ENCODE measurements around the gene ARRDC1.

ARRDC1 gene

DNA sequence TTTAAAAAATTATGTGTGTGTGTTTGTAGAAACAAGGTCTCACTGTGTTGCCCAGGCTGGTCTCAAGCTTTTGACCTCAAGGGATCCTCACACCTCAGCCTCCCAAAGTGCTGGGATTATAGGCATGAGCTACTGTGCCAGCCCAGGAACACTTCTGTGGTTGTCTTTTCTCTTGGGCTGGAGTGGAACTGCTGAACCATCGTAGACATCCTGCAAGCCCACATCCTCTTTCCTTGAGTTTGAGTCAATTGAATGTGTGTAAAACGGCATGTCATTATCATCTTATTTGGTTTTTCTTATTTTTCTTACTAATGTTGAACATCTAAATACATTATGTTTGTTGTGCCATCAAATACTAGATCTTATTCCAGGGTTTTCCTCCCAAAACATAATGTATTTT, 53.3 kb downstream of the ARRDC1 start (continued):
- TF ChIP-seq CTCF (tag by site-specific recombination; IDR thresholded peaks at IDR 0.05) (no peak), ZNF391 (tag by site-specific recombination; IDR thresholded peaks at IDR 0.05; ENCODE audit: borderline replicate concordance, low read depth) (no peak), GFI1B (tag by site-specific recombination; IDR thresholded peaks at IDR 0.05) (no peak), ZNF600 (tag by site-specific recombination; IDR thresholded peaks at IDR 0.05) (no peak), ZNF354C (tag by site-specific recombination; IDR thresholded peaks at IDR 0.05; ENCODE audit: borderline replicate concordance, low read depth) (no peak)

DNA sequence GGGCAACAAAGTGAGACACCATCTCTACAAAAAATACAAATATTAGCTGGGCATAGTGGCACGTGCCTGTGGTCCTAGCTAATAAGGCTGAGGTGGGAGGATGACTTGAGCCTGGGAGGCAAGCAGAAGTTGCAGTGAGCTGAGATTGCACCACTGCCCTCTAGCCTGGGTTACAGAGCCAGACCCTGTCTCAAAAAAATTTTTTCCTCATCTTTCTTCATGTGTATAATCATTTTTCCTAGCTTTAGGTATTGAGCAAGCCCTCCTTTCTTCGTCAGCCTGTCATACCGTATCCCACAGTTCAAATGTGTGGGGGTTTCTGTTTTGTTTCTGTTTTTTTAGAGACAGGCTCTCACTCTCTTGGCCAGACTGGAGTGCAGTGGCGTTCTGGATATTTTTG, 54.7 kb downstream of the ARRDC1 start:
- H3K4me3 ChIP-seq (ENCODE audit: low read depth, low read length): no peak overlapping the region
- POLR2A ChIA-PET: no interaction called here

DNA sequence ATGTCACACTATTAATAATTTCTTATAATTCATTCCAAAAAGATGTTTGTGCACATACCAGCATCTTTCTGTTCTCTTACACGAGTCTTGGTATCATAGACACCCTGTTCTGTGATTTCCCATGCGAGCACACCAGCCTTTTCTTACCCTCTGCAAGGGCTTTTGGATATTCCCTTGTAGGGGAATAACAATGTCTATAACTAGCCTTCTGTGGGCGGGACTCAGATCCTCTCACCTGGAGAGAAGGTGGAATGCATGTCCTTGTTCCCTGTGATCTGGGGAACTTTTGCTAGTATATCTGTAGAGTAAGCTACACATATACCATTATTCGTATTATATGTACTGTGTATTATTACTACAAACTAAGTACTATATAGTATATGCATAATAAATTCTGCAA, 58.1 kb downstream of the ARRDC1 start:
- no peaks in the 10 kb centered on the region for H3K9me3 ChIP-seq (ENCODE audit: control insufficient read depth, insufficient read depth, low read depth, low read length)
- ChIA-PET CTCF (interaction anchor here (1.2 kb wide), 1 partner anchor 9 kb away, joined by 7 read pairs; no protein-coding TSS in a partner anchor), POLR2A (no interaction called here)
- no peak overlapping the region for H3K4me3 ChIP-seq (ENCODE audit: low read depth, low read length)
- H3K36me3 ChIP-seq (ENCODE audit: control insufficient read depth in 2 of 2, insufficient read depth in 1 of 2, low read length in 2 of 2): no peaks in the 10 kb centered on the region; a peak in 1 of 3 replicates
- H3K27ac ChIP-seq (ENCODE audit: extremely low read depth, low read depth, low read length): no peak overlapping the region
- TF ChIP-seq WT1 (tag by site-specific recombination; IDR thresholded peaks at IDR 0.05) (no peak), ZNF660 (tag by site-specific recombination; IDR thresholded peaks at IDR 0.05) (no peak), ZNF610 (tag by site-specific recombination; IDR thresholded peaks at IDR 0.05; ENCODE audit: borderline replicate concordance) (no peak), PATZ1 (tag by site-specific recombination; IDR thresholded peaks at IDR 0.05) (no peak), HOXD13 (CRISPR knock-in tag; IDR thresholded peaks at IDR 0.05; ENCODE audit: borderline replicate concordance) (no peak), ZNF311 (tag by site-specific recombination; IDR thresholded peaks at IDR 0.05; ENCODE audit: borderline replicate concordance) (no peak), ZFHX2 (tag by site-specific recombination; conservative IDR thresholded peaks at IDR 0.05) (no peak), ZSCAN4 (tag by site-specific recombination; IDR thresholded peaks at IDR 0.05) (no peak), ZNF23 (tag by site-specific recombination; IDR thresholded peaks at IDR 0.05; ENCODE audit: borderline replicate concordance) (no peak)
- TF ChIP-seq, protein P1, sequence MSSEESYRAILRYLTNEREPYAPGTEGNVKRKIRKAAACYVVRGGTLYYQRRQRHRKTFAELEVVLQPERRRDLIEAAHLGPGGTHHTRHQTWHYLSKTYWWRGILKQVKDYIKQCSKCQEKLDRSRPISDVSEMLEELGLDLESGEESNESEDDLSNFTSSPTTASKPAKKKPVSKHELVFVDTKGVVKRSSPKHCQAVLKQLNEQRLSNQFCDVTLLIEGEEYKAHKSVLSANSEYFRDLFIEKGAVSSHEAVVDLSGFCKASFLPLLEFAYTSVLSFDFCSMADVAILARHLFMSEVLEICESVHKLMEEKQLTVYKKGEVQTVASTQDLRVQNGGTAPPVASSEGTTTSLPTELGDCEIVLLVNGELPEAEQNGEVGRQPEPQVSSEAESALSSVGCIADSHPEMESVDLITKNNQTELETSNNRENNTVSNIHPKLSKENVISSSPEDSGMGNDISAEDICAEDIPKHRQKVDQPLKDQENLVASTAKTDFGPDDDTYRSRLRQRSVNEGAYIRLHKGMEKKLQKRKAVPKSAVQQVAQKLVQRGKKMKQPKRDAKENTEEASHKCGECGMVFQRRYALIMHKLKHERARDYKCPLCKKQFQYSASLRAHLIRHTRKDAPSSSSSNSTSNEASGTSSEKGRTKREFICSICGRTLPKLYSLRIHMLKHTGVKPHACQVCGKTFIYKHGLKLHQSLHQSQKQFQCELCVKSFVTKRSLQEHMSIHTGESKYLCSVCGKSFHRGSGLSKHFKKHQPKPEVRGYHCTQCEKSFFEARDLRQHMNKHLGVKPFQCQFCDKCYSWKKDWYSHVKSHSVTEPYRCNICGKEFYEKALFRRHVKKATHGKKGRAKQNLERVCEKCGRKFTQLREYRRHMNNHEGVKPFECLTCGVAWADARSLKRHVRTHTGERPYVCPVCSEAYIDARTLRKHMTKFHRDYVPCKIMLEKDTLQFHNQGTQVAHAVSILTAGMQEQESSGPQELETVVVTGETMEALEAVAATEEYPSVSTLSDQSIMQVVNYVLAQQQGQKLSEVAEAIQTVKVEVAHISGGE (tag by site-specific recombination; conservative IDR thresholded peaks at IDR 0.05; ENCODE audit: low read depth): no peak
- TF ChIP-seq, protein P2, sequence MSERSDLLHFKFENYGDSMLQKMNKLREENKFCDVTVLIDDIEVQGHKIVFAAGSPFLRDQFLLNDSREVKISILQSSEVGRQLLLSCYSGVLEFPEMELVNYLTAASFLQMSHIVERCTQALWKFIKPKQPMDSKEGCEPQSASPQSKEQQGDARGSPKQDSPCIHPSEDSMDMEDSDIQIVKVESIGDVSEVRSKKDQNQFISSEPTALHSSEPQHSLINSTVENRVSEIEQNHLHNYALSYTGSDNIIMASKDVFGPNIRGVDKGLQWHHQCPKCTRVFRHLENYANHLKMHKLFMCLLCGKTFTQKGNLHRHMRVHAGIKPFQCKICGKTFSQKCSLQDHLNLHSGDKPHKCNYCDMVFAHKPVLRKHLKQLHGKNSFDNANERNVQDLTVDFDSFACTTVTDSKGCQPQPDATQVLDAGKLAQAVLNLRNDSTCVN (tag by site-specific recombination; optimal IDR thresholded peaks at IDR 0.05): no peak
- H3K4me1 ChIP-seq (ENCODE audit: control insufficient read depth, insufficient read depth, low read length): no peaks in the 10 kb centered on the region

More for the DNA sequence above, 54.7 kb downstream of the ARRDC1 start:
- CTCF ChIA-PET: interaction anchor here (0.7 to 1.3 kb wide), 4 partner anchors 11 to 108 kb away, joined by 4 to 5 read pairs (median 4); no protein-coding TSS in a partner anchor
- TF ChIP-seq ZNF48 (tag by site-specific recombination; IDR thresholded peaks at IDR 0.05) (no peak), ZNF600 (tag by site-specific recombination; IDR thresholded peaks at IDR 0.05) (0 out of 2 replicates have a peak, but pooled peaks have one; percentile 26)
- no peaks in the 10 kb centered on the region for H3K9me3 ChIP-seq (ENCODE audit: control insufficient read depth, insufficient read depth, low read depth, low read length)
- H3K36me3 ChIP-seq (ENCODE audit: control insufficient read depth in 2 of 2, insufficient read depth in 1 of 2, low read length in 2 of 2): peaks cover 0 to 3% of the 10 kb centered on the region in 2 experiments; a peak in 2 of 3 replicates
- no peak overlapping the region for H3K27ac ChIP-seq (ENCODE audit: extremely low read depth, low read depth, low read length)
- H3K4me1 ChIP-seq (ENCODE audit: control insufficient read depth, insufficient read depth, low read length): no peaks in the 10 kb centered on the region
